ENCODE data around the gene EIF4ENIF1. TPM values are rescaled to one million over a fixed set of nuclear protein-coding genes. Genes with fewer than 3 reads are reported as not detected.
A peak's percentile ranks its signal among the peaks of the same experiment; 100 is the strongest.
"Not testable (repeated sequence)": the region's sequence is repeated elsewhere in the genome, so short reads cannot be mapped to it uniquely, and the experiment has no call there.

EIF4ENIF1 gene
- 10 to 100 TPM; 34.5 to 41.5 TPM for total RNA-seq

- H3K4me1 Mint-ChIP-seq: peaks cover 53% of the 10 kb centered on the region
- peak within 1 kb of the TSS; percentile 99 for H3K27ac Mint-ChIP-seq
- ChIA-PET CTCF (interaction anchor here (1.0 to 1.7 kb wide), 5 partner anchors 12 to 62 kb away, joined by 3 to 6 read pairs (median 4); no protein-coding TSS in a partner anchor), POLR2A (no interaction called here)
- peak within 1 kb of the TSS; percentile 90 for H3K4me3 Mint-ChIP-seq
- no peaks in the 10 kb centered on the region for H3K9me3 Mint-ChIP-seq
- no peaks in the 10 kb centered on the region for H3K27me3 Mint-ChIP-seq
- H3K36me3 Mint-ChIP-seq (ENCODE audit: low read depth): peaks cover 23% of the 10 kb centered on the region
- DNase-seq: peak; percentile 87
Observed at GRCh38 chr22:31489632-31490495, at the start of gene EIF4ENIF1. TSS of gene EIF4ENIF1 (minus strand) at chr22:31489842. CDS start at chr22:31488718, 1,124 bp downstream.

DNA sequence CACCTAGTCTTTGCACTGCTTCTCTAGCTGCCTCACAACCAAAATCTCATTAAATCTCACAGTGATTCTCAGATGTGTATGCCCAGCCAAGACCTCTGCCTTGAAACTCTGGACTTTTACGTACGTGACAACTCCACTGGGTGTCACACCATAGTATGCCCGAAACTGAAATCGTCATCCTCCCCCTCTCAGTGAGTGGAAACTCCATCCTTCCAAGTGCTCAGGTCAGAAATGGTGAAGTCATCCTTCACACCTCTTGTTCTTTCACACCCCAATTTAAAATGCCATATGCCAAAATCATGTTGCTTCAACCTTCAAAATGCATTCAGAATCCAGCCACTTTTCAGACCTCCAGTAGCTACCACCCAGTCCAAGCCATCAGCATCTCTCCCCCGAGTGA, 49.2 kb upstream of the EIF4ENIF1 start:
- DNase-seq: no peak
- Mint-ChIP-seq H3K9me3 (no peaks in the 10 kb centered on the region), H3K27me3 (no peaks in the 10 kb centered on the region), H3K4me3 (no peak overlapping the region), H3K36me3 (ENCODE audit: low read depth) (peaks cover 40% of the 10 kb centered on the region), H3K4me1 (peaks cover 35% of the 10 kb centered on the region), H3K27ac (peak overlapping the region; percentile 50)
- CTCF ChIA-PET: interaction anchor here (0.6 to 1.8 kb wide), 8 partner anchors 8 to 1568 kb away, joined by 3 to 5 read pairs (median 3); no protein-coding TSS in a partner anchor
- POLR2A ChIA-PET: no interaction called here

DNA sequence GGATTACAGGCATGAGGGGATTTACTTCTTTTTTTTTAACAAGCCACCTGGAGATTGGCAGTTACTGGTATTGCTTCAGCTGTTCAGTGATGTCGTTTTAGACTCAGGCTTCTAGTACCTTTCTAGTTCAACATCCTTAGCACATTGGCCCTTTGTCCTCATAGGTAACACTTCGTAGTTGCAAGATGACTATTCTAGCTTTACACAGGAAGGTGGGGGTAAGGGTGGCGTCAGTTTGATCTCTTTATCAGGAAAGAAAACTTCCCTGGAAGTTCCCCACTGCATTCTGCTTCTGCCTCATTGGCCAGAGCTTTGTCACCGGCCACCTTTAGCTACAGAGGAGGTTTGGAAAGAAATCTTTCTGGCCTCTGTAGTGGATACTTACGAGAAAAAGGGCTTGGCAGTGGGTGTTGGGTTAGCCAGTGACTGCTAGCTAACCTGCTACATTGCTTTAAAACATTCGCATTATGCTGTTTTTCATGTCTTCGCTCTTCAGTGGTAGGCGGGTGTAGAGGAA, 47.4 kb upstream of the EIF4ENIF1 start:
- H3K9me3 Mint-ChIP-seq: no peaks in the 10 kb centered on the region
- H3K27ac Mint-ChIP-seq: peak overlapping the region; percentile 31
- H3K4me3 Mint-ChIP-seq: peak overlapping the region; percentile 8
- POLR2A ChIA-PET: no interaction called here
- H3K27me3 Mint-ChIP-seq: no peaks in the 10 kb centered on the region
- DNase-seq: peak; percentile 16
- H3K4me1 Mint-ChIP-seq: peaks cover 51% of the 10 kb centered on the region
- CTCF ChIA-PET: interaction anchor here (0.9 to 1.8 kb wide), 6 partner anchors 10 to 86 kb away, joined by 3 to 4 read pairs (median 4); no protein-coding TSS in a partner anchor
- H3K36me3 Mint-ChIP-seq (ENCODE audit: low read depth): peaks cover 44% of the 10 kb centered on the region

- Mint-ChIP-seq H3K4me1 (peaks cover 59% of the 10 kb centered on the region), H3K4me3 (no peak overlapping the region), H3K36me3 (ENCODE audit: low read depth) (peaks cover 47% of the 10 kb centered on the region), H3K27ac (peak overlapping the region; percentile 59), H3K27me3 (no peaks in the 10 kb centered on the region), H3K9me3 (no peaks in the 10 kb centered on the region)
- ChIA-PET POLR2A (no interaction called here), CTCF (interaction anchor here (0.6 to 1.7 kb wide), 6 partner anchors 11 to 104 kb away, joined by 3 to 9 read pairs (median 3); no protein-coding TSS in a partner anchor)
- no peak for DNase-seq
Observed at GRCh38 chr22:31533374-31533773, 43.7 kb upstream of the EIF4ENIF1 start.

- Mint-ChIP-seq H3K36me3 (ENCODE audit: low read depth) (peaks cover 48% of the 10 kb centered on the region), H3K9me3 (no peaks in the 10 kb centered on the region), H3K4me1 (peaks cover 52% of the 10 kb centered on the region), H3K27ac (no peak overlapping the region), H3K4me3 (no peak overlapping the region), H3K27me3 (no peaks in the 10 kb centered on the region)
- ChIA-PET CTCF (interaction anchor here (0.8 to 1.7 kb wide), 3 partner anchors 11 to 39 kb away, joined by 3 to 9 read pairs (median 5); no protein-coding TSS in a partner anchor), POLR2A (no interaction called here)
- DNase-seq: no peak
Observed at GRCh38 chr22:31532060-31532459, 42.4 kb upstream of the EIF4ENIF1 start.

GRCh38 chr22:31530823-31531195, 41.2 kb upstream of the EIF4ENIF1 start:
- POLR2A ChIA-PET: no interaction called here
- Mint-ChIP-seq H3K9me3 (no peaks in the 10 kb centered on the region), H3K27ac (no peak overlapping the region), H3K27me3 (no peaks in the 10 kb centered on the region), H3K36me3 (ENCODE audit: low read depth) (peaks cover 51% of the 10 kb centered on the region), H3K4me1 (peaks cover 53% of the 10 kb centered on the region), H3K4me3 (no peak overlapping the region)
- DNase-seq: no peak
- CTCF ChIA-PET: interaction anchor here (1.1 kb wide), 1 partner anchor 8 kb away, joined by 3 read pairs; no protein-coding TSS in a partner anchor

GRCh38 chr22:31526270-31526669, 36.6 kb upstream of the EIF4ENIF1 start:
- H3K27me3 Mint-ChIP-seq: no peaks in the 10 kb centered on the region
- no peak for DNase-seq
- H3K4me3 Mint-ChIP-seq: no peak overlapping the region
- peaks cover 4% of the 10 kb centered on the region for H3K9me3 Mint-ChIP-seq
- no peak overlapping the region for H3K27ac Mint-ChIP-seq
- H3K36me3 Mint-ChIP-seq (ENCODE audit: low read depth): peaks cover 58% of the 10 kb centered on the region
- POLR2A ChIA-PET: no interaction called here
- peaks cover 45% of the 10 kb centered on the region for H3K4me1 Mint-ChIP-seq
- CTCF ChIA-PET: interaction anchor here (0.6 to 2.3 kb wide), 2 partner anchors 9 to 10 kb away, joined by 3 to 7 read pairs; no protein-coding TSS in a partner anchor

- H3K4me3 Mint-ChIP-seq, POLR2A ChIA-PET, H3K27me3 Mint-ChIP-seq, H3K27ac Mint-ChIP-seq, H3K9me3 Mint-ChIP-seq, DNase-seq: not testable (repeated sequence)
- CTCF ChIA-PET: interaction anchor here (2.3 kb wide), 1 partner anchor 11 kb away, joined by 7 read pairs; no protein-coding TSS in a partner anchor
- H3K4me1 Mint-ChIP-seq: peaks cover 39% of the 10 kb centered on the region
- peaks cover 51% of the 10 kb centered on the region for H3K36me3 Mint-ChIP-seq (ENCODE audit: low read depth)
Observed at GRCh38 chr22:31524132-31524531, 34.5 kb upstream of the EIF4ENIF1 start.

- Mint-ChIP-seq H3K27me3 (no peaks in the 10 kb centered on the region), H3K4me3 (no peak overlapping the region), H3K36me3 (ENCODE audit: low read depth) (peaks cover 52% of the 10 kb centered on the region), H3K27ac (no peak overlapping the region), H3K4me1 (peaks cover 19% of the 10 kb centered on the region), H3K9me3 (peaks cover 2% of the 10 kb centered on the region)
- ChIA-PET POLR2A (no interaction called here), CTCF (interaction anchor here (0.7 kb wide), 2 partner anchors 15 to 219 kb away, joined by 3 to 4 read pairs; no protein-coding TSS in a partner anchor)
- no peak for DNase-seq
Observed at GRCh38 chr22:31520051-31520450, 30.4 kb upstream of the EIF4ENIF1 start.

DNA sequence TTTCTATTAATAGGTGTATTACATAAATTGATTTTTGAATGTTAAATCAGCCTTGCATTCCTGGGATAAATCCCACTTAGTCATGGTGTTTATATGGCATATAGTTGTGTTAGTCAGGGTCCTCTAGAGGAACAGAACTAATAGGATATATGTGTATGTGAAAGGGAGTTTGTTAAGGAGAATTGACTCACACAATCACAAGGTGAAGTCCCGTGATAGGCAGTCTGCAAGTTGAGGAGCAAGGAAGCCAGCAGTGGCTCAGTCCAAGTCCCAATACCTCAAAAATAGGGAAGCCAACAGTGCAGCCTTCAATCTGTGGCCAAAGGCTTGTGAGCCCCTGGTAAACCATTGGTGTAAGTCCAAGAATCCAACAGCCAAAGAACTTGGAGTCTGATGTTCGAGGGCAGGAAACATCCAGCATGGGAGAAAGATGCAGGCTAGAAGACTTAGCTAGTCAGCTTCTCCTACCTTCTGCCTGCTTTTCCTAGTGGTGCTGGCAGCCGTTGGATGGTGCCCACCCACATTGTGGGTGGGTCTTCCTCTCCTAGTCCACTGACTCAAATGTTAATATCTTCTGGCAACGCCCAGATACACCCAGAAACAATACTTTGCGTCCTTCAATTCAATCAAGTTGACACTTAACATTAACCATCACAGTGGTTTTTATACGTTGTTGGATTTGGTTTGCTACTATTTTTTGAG, 19.6 kb upstream of the EIF4ENIF1 start:
- no peak overlapping the region for H3K4me3 Mint-ChIP-seq
- no peaks in the 10 kb centered on the region for H3K27me3 Mint-ChIP-seq
- peaks cover 60% of the 10 kb centered on the region for H3K36me3 Mint-ChIP-seq (ENCODE audit: low read depth)
- CTCF ChIA-PET: no interaction called here
- H3K4me1 Mint-ChIP-seq: peaks cover 24% of the 10 kb centered on the region
- POLR2A ChIA-PET: interaction anchor here (0.6 kb wide), 1 partner anchor 458 kb away, joined by 7 read pairs; no protein-coding TSS in a partner anchor
- no peak overlapping the region for H3K27ac Mint-ChIP-seq
- peaks cover 16% of the 10 kb centered on the region for H3K9me3 Mint-ChIP-seq
- DNase-seq: no peak

DNA sequence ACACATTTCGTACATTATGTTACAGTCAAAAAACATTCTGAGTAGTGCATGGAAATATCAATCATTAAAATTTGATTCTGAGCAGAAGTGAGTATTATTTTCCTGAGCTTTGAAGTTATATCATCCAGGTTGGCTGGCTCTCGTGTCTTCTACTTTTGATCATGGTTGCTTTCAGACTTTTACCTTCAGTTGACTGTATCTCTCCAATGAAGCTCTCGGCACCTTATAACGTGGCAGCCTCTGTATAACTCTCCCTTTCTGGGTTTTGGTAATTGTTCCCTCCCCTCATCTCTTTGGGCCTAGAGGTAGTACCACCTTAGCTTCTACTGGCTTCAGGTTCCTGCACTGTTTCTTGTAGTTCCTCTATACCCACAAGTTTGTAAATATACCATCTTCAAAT, 18.9 kb upstream of the EIF4ENIF1 start:
- Mint-ChIP-seq H3K27me3 (no peaks in the 10 kb centered on the region), H3K4me1 (peaks cover 27% of the 10 kb centered on the region), H3K9me3 (peaks cover 16% of the 10 kb centered on the region), H3K27ac (no peak overlapping the region), H3K4me3 (no peak overlapping the region), H3K36me3 (ENCODE audit: low read depth) (peaks cover 63% of the 10 kb centered on the region)
- POLR2A ChIA-PET: interaction anchor here (0.6 kb wide), 1 partner anchor 458 kb away, joined by 7 read pairs; no protein-coding TSS in a partner anchor
- DNase-seq: no peak
- CTCF ChIA-PET: no interaction called here

DNA sequence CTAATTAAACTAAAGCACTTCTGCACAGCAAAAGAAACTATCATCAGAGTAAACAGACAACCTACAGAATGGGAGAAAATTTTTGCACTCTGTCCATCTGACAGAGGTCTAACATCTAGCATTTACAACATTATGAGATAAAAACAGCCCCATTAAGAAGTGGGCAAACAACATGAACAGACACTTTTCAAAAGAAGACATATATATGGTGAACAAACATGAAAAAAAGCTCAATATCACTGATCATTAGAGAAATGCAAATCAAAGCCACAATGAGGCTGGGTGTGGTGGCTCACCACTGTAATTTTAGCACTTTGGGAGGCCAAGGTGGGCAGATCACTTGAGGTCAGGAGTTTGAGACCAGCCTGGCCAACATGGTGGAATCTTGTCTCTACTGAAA, 17.9 kb upstream of the EIF4ENIF1 start:
- DNase-seq, POLR2A ChIA-PET, H3K4me3 Mint-ChIP-seq, H3K27ac Mint-ChIP-seq, H3K27me3 Mint-ChIP-seq: not testable (repeated sequence)
- Mint-ChIP-seq H3K4me1 (peaks cover 37% of the 10 kb centered on the region), H3K9me3 (peaks cover 16% of the 10 kb centered on the region), H3K36me3 (ENCODE audit: low read depth) (peaks cover 64% of the 10 kb centered on the region)
- CTCF ChIA-PET: interaction anchor here (1.2 kb wide), 1 partner anchor 24 kb away, joined by 4 read pairs; no protein-coding TSS in a partner anchor

Measured in activated CD4-positive, alpha-beta T cell treated with anti-CD3 and anti-CD28 coated beads, Interleukin-2, amount 10 ng/mL, durations not matched to agents 7 days and 5 days (primary cell).